ENCODE measurements around the gene SSR2. TPM values are rescaled to one million over a fixed set of nuclear protein-coding genes. Genes with fewer than 3 reads are reported as not detected.
A peak's percentile ranks its signal among the peaks of the same experiment; 100 is the strongest.

Gene SSR2
- polyA plus RNA-seq, 1 donor (not counting 4 experiments of a cell fraction or from before 2014, with no cell fraction given) = 302 TPM

DNA sequence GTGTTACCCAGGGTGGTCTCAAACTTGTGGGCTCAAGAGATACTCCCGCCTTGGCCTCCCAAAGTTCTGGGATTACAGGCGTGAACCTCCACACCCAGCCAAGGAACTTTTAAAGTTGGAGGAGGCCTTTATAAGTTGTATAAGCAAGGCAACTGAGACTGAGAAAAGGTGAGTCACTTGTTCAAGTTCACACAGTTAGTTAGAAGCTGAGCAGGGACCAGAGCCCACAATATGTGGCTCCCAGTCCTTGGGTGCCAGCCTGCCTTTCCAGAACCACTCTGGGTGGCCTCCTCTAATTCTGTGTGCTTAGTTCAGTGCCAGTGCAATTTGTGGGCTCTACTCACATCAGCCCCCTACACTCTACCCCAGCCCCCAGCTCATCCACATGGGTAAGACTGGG is 43.9 kb upstream of the SSR2 start:
- TF ChIP-seq EZH2 (IDR thresholded peaks at IDR 0.05; ENCODE audit: low read length) = no peak
- TF ChIP-seq, protein P1, sequence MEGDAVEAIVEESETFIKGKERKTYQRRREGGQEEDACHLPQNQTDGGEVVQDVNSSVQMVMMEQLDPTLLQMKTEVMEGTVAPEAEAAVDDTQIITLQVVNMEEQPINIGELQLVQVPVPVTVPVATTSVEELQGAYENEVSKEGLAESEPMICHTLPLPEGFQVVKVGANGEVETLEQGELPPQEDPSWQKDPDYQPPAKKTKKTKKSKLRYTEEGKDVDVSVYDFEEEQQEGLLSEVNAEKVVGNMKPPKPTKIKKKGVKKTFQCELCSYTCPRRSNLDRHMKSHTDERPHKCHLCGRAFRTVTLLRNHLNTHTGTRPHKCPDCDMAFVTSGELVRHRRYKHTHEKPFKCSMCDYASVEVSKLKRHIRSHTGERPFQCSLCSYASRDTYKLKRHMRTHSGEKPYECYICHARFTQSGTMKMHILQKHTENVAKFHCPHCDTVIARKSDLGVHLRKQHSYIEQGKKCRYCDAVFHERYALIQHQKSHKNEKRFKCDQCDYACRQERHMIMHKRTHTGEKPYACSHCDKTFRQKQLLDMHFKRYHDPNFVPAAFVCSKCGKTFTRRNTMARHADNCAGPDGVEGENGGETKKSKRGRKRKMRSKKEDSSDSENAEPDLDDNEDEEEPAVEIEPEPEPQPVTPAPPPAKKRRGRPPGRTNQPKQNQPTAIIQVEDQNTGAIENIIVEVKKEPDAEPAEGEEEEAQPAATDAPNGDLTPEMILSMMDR (optimal IDR thresholded peaks at IDR 0.05 in 1 of 3, IDR thresholded peaks at IDR 0.05 in 1 of 3, conservative IDR thresholded peaks at IDR 0.05 in 1 of 3; ENCODE audit: extremely low read depth in 1 of 3, insufficient read depth in 2 of 3, low read length in 3 of 3) = no peak
- H3K9me3 ChIP-seq (ENCODE audit: control insufficient read depth, low read depth, low read length) = no peaks in the 10 kb centered on the region
- dilution Hi-C loops (cut with MboI; ENCODE audit: extremely low pct_ligation_motif_present, low sequenced_read_pairs) = no loop called here
- peaks cover 10 to 18% of the 10 kb centered on the region in 2 experiments for H3K36me3 ChIP-seq (ENCODE audit: control insufficient read depth in 2 of 2, extremely low read depth in 1 of 2, insufficient read depth in 2 of 2, low read length in 2 of 2)
- no peak for DNase-seq (ENCODE audit: low read depth, low spot score)
- no peaks in the 10 kb centered on the region for H4K20me1 ChIP-seq (ENCODE audit: control insufficient read depth, extremely low read depth, insufficient read depth, low read length)
- H3K27ac ChIP-seq (ENCODE audit: control insufficient read depth, insufficient read depth, low read length) = no peak overlapping the region
- no peak for FAIRE-seq
- peaks cover 22% of the 10 kb centered on the region for H3K79me2 ChIP-seq (ENCODE audit: control insufficient read depth, insufficient read depth, low read length)
- no peak overlapping the region for H2AFZ ChIP-seq (ENCODE audit: control insufficient read depth, low read length)
- no peak overlapping the region for H3K4me3 ChIP-seq (ENCODE audit: control insufficient read depth in 2 of 3, extremely low read depth in 1 of 3, insufficient read depth in 2 of 3, low read depth in 1 of 3, low read length in 3 of 3)
- H3K9ac ChIP-seq (ENCODE audit: control insufficient read depth, extremely low read depth, insufficient read depth, low read length) = no peak overlapping the region
- peaks cover 2% of the 10 kb centered on the region for H3K9me1 ChIP-seq (ENCODE audit: control insufficient read depth, extremely low read depth, insufficient read depth, low read length)
- H3K27me3 ChIP-seq (ENCODE audit: control insufficient read depth, extremely low read depth, insufficient read depth, low read length) = no peaks in the 10 kb centered on the region
- peaks cover 13% of the 10 kb centered on the region for H3K4me1 ChIP-seq (ENCODE audit: control insufficient read depth, extremely low read depth, insufficient read depth, low read length)
- H3K4me2 ChIP-seq (ENCODE audit: control insufficient read depth, extremely low read depth, insufficient read depth, low read depth, low read length) = no peak overlapping the region

GRCh38 chr1:156063997-156064285 is 43.2 kb upstream of the SSR2 start:
- no peak overlapping the region for H3K9ac ChIP-seq (ENCODE audit: control insufficient read depth, extremely low read depth, insufficient read depth, low read length)
- H3K9me1 ChIP-seq (ENCODE audit: control insufficient read depth, extremely low read depth, insufficient read depth, low read length) = peaks cover 2% of the 10 kb centered on the region
- peaks cover 22% of the 10 kb centered on the region for H3K79me2 ChIP-seq (ENCODE audit: control insufficient read depth, insufficient read depth, low read length)
- FAIRE-seq = no peak
- H3K27ac ChIP-seq (ENCODE audit: control insufficient read depth, insufficient read depth, low read length) = no peak overlapping the region
- H3K4me1 ChIP-seq (ENCODE audit: control insufficient read depth, extremely low read depth, insufficient read depth, low read length) = peaks cover 13% of the 10 kb centered on the region
- no peak overlapping the region for H3K4me3 ChIP-seq (ENCODE audit: control insufficient read depth in 2 of 3, extremely low read depth in 1 of 3, insufficient read depth in 2 of 3, low read depth in 1 of 3, low read length in 3 of 3)
- DNase-seq (ENCODE audit: low read depth, low spot score) = no peak
- H3K36me3 ChIP-seq (ENCODE audit: control insufficient read depth in 2 of 2, extremely low read depth in 1 of 2, insufficient read depth in 2 of 2, low read length in 2 of 2) = peaks cover 7 to 13% of the 10 kb centered on the region in 2 experiments
- H4K20me1 ChIP-seq (ENCODE audit: control insufficient read depth, extremely low read depth, insufficient read depth, low read length) = no peaks in the 10 kb centered on the region
- no peak for TF ChIP-seq EZH2 (IDR thresholded peaks at IDR 0.05; ENCODE audit: low read length)
- H2AFZ ChIP-seq (ENCODE audit: control insufficient read depth, low read length) = no peak overlapping the region
- H3K27me3 ChIP-seq (ENCODE audit: control insufficient read depth, extremely low read depth, insufficient read depth, low read length) = no peaks in the 10 kb centered on the region
- H3K4me2 ChIP-seq (ENCODE audit: control insufficient read depth, extremely low read depth, insufficient read depth, low read depth, low read length) = no peak overlapping the region
- H3K9me3 ChIP-seq (ENCODE audit: control insufficient read depth, low read depth, low read length) = no peaks in the 10 kb centered on the region
- dilution Hi-C loops (cut with MboI; ENCODE audit: extremely low pct_ligation_motif_present, low sequenced_read_pairs) = no loop called here

DNA sequence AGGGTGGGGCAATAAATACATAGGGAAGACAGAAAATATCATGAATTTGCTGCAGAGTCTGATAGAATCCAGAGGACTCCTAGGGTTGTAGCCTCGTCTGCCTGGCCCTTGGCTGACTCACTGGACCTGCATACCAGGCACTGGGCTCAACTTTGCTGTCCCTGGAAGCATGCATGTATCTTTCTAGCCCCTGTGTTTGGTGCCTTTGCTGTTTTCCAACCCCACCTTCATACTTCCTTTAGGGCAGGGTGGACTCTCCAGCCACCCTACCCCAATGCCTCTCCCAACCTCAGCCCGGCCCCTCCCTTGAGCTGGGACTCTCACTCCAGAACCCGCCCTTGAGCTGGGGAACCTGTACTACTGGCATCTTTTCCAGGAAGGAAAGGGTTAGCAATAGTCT is 41.4 kb upstream of the SSR2 start:
- peak overlapping the region; percentile 96 for H3K4me2 ChIP-seq (ENCODE audit: control insufficient read depth, extremely low read depth, insufficient read depth, low read depth, low read length)
- DNase-seq (ENCODE audit: low read depth, low spot score) (no peak), FAIRE-seq (peak; percentile 20)
- H3K9me3 ChIP-seq (ENCODE audit: control insufficient read depth, low read depth, low read length) = no peaks in the 10 kb centered on the region
- H3K9me1 ChIP-seq (ENCODE audit: control insufficient read depth, extremely low read depth, insufficient read depth, low read length) = peaks cover 2% of the 10 kb centered on the region
- H3K36me3 ChIP-seq (ENCODE audit: control insufficient read depth in 2 of 2, extremely low read depth in 1 of 2, insufficient read depth in 2 of 2, low read length in 2 of 2) = peaks cover 3 to 8% of the 10 kb centered on the region in 2 experiments
- peak overlapping the region; percentile 78 for H3K9ac ChIP-seq (ENCODE audit: control insufficient read depth, extremely low read depth, insufficient read depth, low read length)
- peak overlapping the region; percentile 57 to 89 (median 83) for H3K4me3 ChIP-seq (ENCODE audit: control insufficient read depth in 2 of 3, extremely low read depth in 1 of 3, insufficient read depth in 2 of 3, low read depth in 1 of 3, low read length in 3 of 3)
- peaks cover 22% of the 10 kb centered on the region for H3K79me2 ChIP-seq (ENCODE audit: control insufficient read depth, insufficient read depth, low read length)
- no peak overlapping the region for H3K27ac ChIP-seq (ENCODE audit: control insufficient read depth, insufficient read depth, low read length)
- no peak overlapping the region for H2AFZ ChIP-seq (ENCODE audit: control insufficient read depth, low read length)
- dilution Hi-C loops (cut with MboI; ENCODE audit: extremely low pct_ligation_motif_present, low sequenced_read_pairs) = no loop called here
- H3K4me1 ChIP-seq (ENCODE audit: control insufficient read depth, extremely low read depth, insufficient read depth, low read length) = peaks cover 13% of the 10 kb centered on the region
- H4K20me1 ChIP-seq (ENCODE audit: control insufficient read depth, extremely low read depth, insufficient read depth, low read length) = no peaks in the 10 kb centered on the region
- H3K27me3 ChIP-seq (ENCODE audit: control insufficient read depth, extremely low read depth, insufficient read depth, low read length) = no peaks in the 10 kb centered on the region
- TF ChIP-seq EZH2 (IDR thresholded peaks at IDR 0.05; ENCODE audit: low read length) = no peak
- TF ChIP-seq, protein P1 (optimal IDR thresholded peaks at IDR 0.05 in 1 of 3, IDR thresholded peaks at IDR 0.05 in 1 of 3, conservative IDR thresholded peaks at IDR 0.05 in 1 of 3; ENCODE audit: extremely low read depth in 1 of 3, insufficient read depth in 2 of 3, low read length in 3 of 3) = no peak
